Measurements from ENCODE around the gene ZNF212. TPM values are rescaled to one million over a fixed set of nuclear protein-coding genes. Genes with fewer than 3 reads are reported as not detected.
"Not testable (repeated sequence)": the region's sequence is repeated elsewhere in the genome, so short reads cannot be mapped to it uniquely, and the experiment has no call there.

ZNF212 gene
- total RNA-seq, 1 experiment from 2014 or later, result 11.5 TPM

DNA sequence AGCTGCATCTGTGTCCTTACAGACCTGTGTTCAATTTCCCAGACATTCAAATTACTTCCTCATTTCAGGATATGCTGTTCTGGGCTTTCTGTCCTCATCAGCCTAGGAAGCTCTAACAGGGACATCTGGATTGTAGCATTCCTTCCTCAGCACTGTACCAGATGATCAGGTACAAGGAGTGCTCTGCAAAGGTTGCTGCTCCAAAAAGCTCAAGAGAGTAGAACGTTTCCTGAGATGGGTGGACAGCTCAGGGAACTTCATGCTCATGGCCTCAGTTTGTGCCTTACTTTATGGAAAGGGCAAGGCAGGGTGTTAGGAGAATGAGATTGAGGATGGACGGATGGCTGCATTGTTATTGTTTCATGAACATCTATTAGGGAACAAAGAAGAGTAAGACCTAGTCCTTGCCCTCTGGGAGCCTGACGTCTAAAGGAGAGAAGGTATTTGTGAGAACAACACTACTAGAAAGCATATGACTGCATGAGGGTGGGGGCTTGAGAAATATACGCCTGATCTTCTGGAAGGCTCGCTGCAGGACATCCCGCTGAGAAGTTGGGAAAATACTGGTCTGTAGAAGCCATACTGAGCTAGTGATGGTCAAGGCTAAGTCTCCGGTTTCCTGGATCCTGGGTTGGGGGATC, 10.5 kb upstream of the ZNF212 start:
- peak in 1 of 2 experiments; percentile 11 for DNase-seq
- Histone ChIP-seq H3K9me3 (replicated peaks) (no peaks in the 10 kb centered on the region), H3K4me1 (peaks cover 6% of the 10 kb centered on the region; the same call in 1 of the 2 replicates), H3K27me3 (peaks cover 4% of the 10 kb centered on the region; the same call in 1 of the 2 replicates), H3K36me3 (peaks cover 14% of the 10 kb centered on the region), H3K27ac (no peak overlapping the region), H3K4me3 (no peak overlapping the region)

DNA sequence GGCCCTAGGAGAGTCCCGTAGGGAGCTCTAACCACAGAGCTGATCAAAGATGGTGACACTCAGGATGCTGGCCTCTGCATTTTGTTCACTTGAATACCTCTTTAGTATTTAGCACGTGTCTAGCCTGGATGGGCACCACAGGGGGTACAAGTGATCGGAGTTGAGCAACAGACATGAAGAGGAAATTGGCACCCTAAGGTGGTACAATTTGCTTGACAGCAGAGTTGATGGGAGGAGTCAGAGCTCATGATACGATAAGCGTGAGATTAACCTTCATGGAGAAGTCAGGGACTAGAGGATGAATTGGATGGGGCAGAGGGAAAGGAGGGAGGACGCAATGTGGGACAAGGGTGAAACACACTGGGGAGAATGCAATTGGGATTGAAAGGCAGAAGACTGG, 9.9 kb upstream of the ZNF212 start:
- Histone ChIP-seq H3K4me3 (no peak overlapping the region), H3K36me3 (peaks cover 10% of the 10 kb centered on the region), H3K4me1 (peaks cover 6% of the 10 kb centered on the region; the same call in 1 of the 2 replicates), H3K9me3 (replicated peaks) (no peaks in the 10 kb centered on the region), H3K27me3 (peaks cover 4% of the 10 kb centered on the region; the same call in 1 of the 2 replicates), H3K27ac (no peak overlapping the region)
- DNase-seq, result peak in 1 of 2 experiments; percentile 17

- no peaks in the 10 kb centered on the region for H3K9me3 ChIP-seq (replicated peaks)
- H3K4me3 ChIP-seq, result no peak overlapping the region
- H3K27me3 ChIP-seq, result peaks cover 4% of the 10 kb centered on the region; the same call in 1 of the 2 replicates
- H3K36me3 ChIP-seq, result no peaks in the 10 kb centered on the region
- no peak for DNase-seq
- no peak overlapping the region for H3K27ac ChIP-seq
- peaks cover 6% of the 10 kb centered on the region; the same call in 1 of the 2 replicates for H3K4me1 ChIP-seq
Observed at GRCh38 chr7:149232362-149232761, 7.1 kb upstream of the ZNF212 start.

DNA sequence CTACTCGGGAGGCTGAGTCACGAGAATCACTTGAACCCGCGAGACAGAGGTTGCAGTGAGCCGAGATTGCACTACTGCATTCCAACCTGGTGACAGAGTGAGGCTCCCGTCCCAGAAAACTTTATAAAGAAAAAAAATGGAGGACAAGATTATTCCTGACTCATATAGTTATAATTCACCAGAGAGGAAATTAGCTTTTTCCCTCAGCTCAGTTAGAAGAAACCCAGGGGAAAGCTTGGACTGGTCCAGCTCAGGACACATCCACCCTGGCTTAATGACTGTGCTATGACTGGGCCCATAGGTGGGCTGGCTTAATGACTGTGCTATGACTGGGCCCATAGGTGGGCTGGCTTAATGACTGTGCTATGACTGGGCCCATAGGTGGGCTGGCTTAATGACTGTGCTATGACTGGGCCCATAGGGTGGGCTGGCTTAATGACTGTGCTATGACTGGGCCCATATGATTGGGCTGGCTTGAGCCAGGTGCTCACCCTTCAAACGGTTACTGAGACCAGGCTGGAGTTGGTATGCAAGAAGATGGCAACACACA, 5.7 kb upstream of the ZNF212 start:
- H3K27ac ChIP-seq, result peak overlapping the region; percentile 14; the same call in 1 of the 2 replicates
- peak; percentile 21 to 44 for DNase-seq
- H3K27me3 ChIP-seq, result not testable (repeated sequence)

GRCh38 chr7:149237502-149237901, 1.9 kb upstream of the ZNF212 start:
- no peak overlapping the region for H3K27ac ChIP-seq
- H3K4me3 ChIP-seq, result no peak overlapping the region
- no peaks in the 10 kb centered on the region for H3K9me3 ChIP-seq (replicated peaks)
- 0 out of 2 replicates have a peak, but pooled peaks cover 2% of the 10 kb centered on the region for H3K36me3 ChIP-seq
- peaks cover 8% of the 10 kb centered on the region for H3K4me1 ChIP-seq
- peaks cover under 1% of the 10 kb centered on the region; the same call in 1 of the 2 replicates for H3K27me3 ChIP-seq
- no peak for DNase-seq

More for the DNA sequence above, 5.7 kb upstream of the ZNF212 start:
- H3K4me3 ChIP-seq; H3K36me3 ChIP-seq; H3K4me1 ChIP-seq; H3K9me3 ChIP-seq (replicated peaks): not testable (repeated sequence)

- Histone ChIP-seq H3K36me3 (0 out of 2 replicates have a peak, but pooled peaks cover 2% of the 10 kb centered on the region), H3K9me3 (replicated peaks) (no peaks in the 10 kb centered on the region), H3K27ac (no peak overlapping the region), H3K4me3 (no peak overlapping the region), H3K4me1 (peaks cover 7% of the 10 kb centered on the region), H3K27me3 (no peaks in the 10 kb centered on the region)
- DNase-seq, result no peak
Observed at GRCh38 chr7:149238051-149238450, 1.4 kb upstream of the ZNF212 start.

DNA sequence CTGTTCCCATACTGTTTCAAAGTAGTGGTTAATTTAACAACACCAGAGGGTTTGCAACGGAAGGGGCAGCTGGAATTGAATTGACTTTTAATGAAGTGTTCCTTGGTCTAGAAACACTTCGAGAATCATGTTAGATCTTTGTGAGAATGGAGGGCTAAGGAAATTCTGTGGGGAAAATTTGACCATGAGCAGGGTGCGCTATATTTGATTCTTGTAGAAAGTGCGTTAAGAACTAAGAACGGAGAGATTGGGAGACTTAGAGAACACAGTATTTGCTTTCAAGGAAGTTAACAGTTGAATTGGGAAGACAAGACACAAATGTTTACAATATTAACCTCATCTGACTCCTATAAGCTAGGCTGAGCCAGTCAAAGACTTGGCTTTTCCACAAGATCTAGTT, 1.2 kb downstream of the ZNF212 start:
- no peak overlapping the region for H3K27ac ChIP-seq
- no peaks in the 10 kb centered on the region for H3K27me3 ChIP-seq
- peaks cover 2% of the 10 kb centered on the region; the same call in 1 of the 2 replicates for H3K4me1 ChIP-seq
- no peaks in the 10 kb centered on the region for H3K9me3 ChIP-seq (replicated peaks)
- no peak for DNase-seq
- H3K36me3 ChIP-seq, result 0 out of 2 replicates have a peak, but pooled peaks cover 2% of the 10 kb centered on the region
- peak overlapping the region; percentile 99; the same call in 1 of the 2 replicates for H3K4me3 ChIP-seq

GRCh38 chr7:149241696-149242095, 2.2 kb downstream of the ZNF212 start:
- no peak for DNase-seq

GRCh38 chr7:149245244-149245643, 5.8 kb downstream of the ZNF212 start:
- DNase-seq, result no peak
- Histone ChIP-seq H3K27ac (no peak overlapping the region), H3K4me1 (peaks cover 2% of the 10 kb centered on the region; the same call in 1 of the 2 replicates)

More at GRCh38 chr7:149241696-149242095, 2.2 kb downstream of the ZNF212 start:
- no peak overlapping the region for H3K27ac ChIP-seq
- H3K9me3 ChIP-seq (replicated peaks), result no peaks in the 10 kb centered on the region
- H3K36me3 ChIP-seq, result 0 out of 2 replicates have a peak, but pooled peaks cover 2% of the 10 kb centered on the region
- peaks cover 2% of the 10 kb centered on the region; the same call in 1 of the 2 replicates for H3K4me1 ChIP-seq
- no peak overlapping the region for H3K4me3 ChIP-seq
- no peaks in the 10 kb centered on the region for H3K27me3 ChIP-seq

DNA sequence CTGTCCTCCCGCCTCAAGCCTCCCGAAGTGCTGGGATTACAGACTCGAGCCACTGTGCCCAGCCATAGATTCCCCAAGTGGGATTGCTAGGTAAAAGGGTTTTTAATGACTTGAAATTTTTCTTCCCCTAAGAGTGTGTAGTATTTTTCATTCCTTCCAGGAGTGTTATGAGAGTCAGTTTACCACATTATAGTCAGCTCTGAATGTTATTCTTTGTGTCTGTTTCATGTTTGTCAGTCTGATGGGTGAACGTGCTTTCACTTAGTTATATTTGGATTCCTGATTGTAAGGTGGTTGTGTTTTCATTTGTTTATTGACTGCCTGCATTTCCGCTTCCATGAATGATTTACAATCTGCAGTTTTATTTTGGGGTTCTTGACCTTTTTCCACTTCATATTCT, 6.3 kb downstream of the ZNF212 start:
- DNase-seq, result no peak
- no peak overlapping the region for H3K27ac ChIP-seq

More at GRCh38 chr7:149245244-149245643, 5.8 kb downstream of the ZNF212 start:
- H3K9me3 ChIP-seq (replicated peaks), result no peaks in the 10 kb centered on the region
- H3K27me3 ChIP-seq, result no peaks in the 10 kb centered on the region
- peaks cover 6% of the 10 kb centered on the region; the same call in 1 of the 2 replicates for H3K36me3 ChIP-seq
- H3K4me3 ChIP-seq, result no peak overlapping the region

DNA sequence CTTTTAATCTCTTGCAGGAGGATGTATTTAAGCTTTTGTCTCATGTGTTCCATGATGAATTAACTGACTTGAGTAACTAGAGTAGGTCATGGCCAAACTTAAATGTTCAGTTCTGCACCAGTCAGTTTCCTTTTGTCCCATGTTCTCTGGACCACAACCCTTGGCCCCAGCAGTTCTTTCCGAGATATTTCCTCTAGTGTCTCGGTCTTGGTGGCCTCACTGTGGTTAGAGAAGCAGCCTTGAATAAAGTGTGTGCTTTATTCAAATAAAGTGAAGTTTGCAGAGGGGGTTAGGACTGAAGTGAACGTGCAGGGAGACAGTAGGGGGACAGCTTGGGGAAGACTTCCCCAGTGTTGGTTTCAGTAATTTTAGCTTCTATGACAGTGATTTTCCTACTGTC, 9.3 kb downstream of the ZNF212 start:
- Histone ChIP-seq H3K9me3 (replicated peaks) (no peaks in the 10 kb centered on the region), H3K27ac (no peak overlapping the region), H3K27me3 (no peaks in the 10 kb centered on the region), H3K36me3 (peaks cover 22% of the 10 kb centered on the region), H3K4me1 (peaks cover 15% of the 10 kb centered on the region), H3K4me3 (no peak overlapping the region)
- DNase-seq, result no peak

More for the DNA sequence above, 6.3 kb downstream of the ZNF212 start:
- Histone ChIP-seq H3K4me1 (no peaks in the 10 kb centered on the region), H3K27me3 (no peaks in the 10 kb centered on the region), H3K4me3 (no peak overlapping the region), H3K9me3 (replicated peaks) (no peaks in the 10 kb centered on the region), H3K36me3 (peaks cover 9% of the 10 kb centered on the region)

GRCh38 chr7:149250151-149250550, 10.7 kb downstream of the ZNF212 start:
- Histone ChIP-seq H3K4me1 (peaks cover 15% of the 10 kb centered on the region), H3K36me3 (peaks cover 26% of the 10 kb centered on the region)
- not testable (repeated sequence) for H3K27ac ChIP-seq; H3K4me3 ChIP-seq; H3K9me3 ChIP-seq (replicated peaks); H3K27me3 ChIP-seq; DNase-seq

- not testable (repeated sequence) for H3K27ac ChIP-seq; H3K9me3 ChIP-seq (replicated peaks); DNase-seq; H3K27me3 ChIP-seq; H3K4me3 ChIP-seq
- Histone ChIP-seq H3K36me3 (peaks cover 34% of the 10 kb centered on the region), H3K4me1 (peaks cover 15% of the 10 kb centered on the region)
Observed at GRCh38 chr7:149251518-149251917, 12.1 kb downstream of the ZNF212 start.

DNA sequence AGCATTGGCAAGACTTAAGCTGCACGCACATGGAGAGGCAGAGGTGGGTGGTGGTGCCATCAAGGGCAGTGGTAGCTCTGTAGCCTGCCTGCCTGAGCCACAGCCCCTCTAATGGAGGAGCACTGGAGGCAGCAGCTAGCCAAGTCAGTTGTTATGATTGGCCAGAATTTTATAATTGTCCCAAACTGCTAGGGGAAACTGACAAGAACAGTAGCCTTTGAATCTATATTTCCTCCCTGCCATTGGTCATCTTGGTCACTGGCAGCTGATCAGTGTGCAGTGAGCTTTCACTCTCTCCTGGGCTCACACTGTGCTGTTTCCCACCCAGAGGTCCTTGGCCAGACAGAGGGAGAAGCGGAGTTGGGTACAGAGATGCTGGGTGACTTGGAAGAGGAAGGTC, 12.9 kb downstream of the ZNF212 start:
- no peak for DNase-seq
- Histone ChIP-seq H3K4me3 (no peak overlapping the region), H3K9me3 (replicated peaks) (no peaks in the 10 kb centered on the region), H3K27me3 (no peaks in the 10 kb centered on the region), H3K27ac (peak overlapping the region; percentile 73), H3K36me3 (peaks cover 34% of the 10 kb centered on the region), H3K4me1 (peaks cover 15% of the 10 kb centered on the region)

- Histone ChIP-seq H3K27ac (no peak overlapping the region), H3K27me3 (no peaks in the 10 kb centered on the region), H3K36me3 (peaks cover 34% of the 10 kb centered on the region), H3K4me3 (no peak overlapping the region), H3K4me1 (peaks cover 15% of the 10 kb centered on the region), H3K9me3 (replicated peaks) (no peaks in the 10 kb centered on the region)
- no peak for DNase-seq
Observed at GRCh38 chr7:149253665-149254064, 14.2 kb downstream of the ZNF212 start.

All from SJCRH30 (cell line).